WTC11 (cell line): Measurements from ENCODE around the gene METTL25B. TPM values are rescaled to one million over a fixed set of nuclear protein-coding genes. Genes with fewer than 3 reads are reported as not detected.

Experiments
- AFF4 ChIP-seq: sonication (generic); formaldehyde crosslinking; IDR thresholded peaks from 2 replicates; pipeline ENCODE4 v1.8.1; 2023; ENCODE audit warnings: mild to moderate bottlenecking, missing genetic modification reagents, borderline replicate concordance
- ARID4B ChIP-seq: sonication (generic); formaldehyde crosslinking; IDR thresholded peaks from 2 replicates; pipeline ENCODE4 v1.8.0; 2023; ENCODE audit warnings: missing genetic modification reagents, mild to moderate bottlenecking, borderline replicate concordance
- CBFB ChIP-seq: sonication (generic); formaldehyde crosslinking; IDR thresholded peaks from 2 replicates; pipeline ENCODE4 v1.8.1; 2022; ENCODE audit warnings: mild to moderate bottlenecking, low read depth, missing genetic modification reagents
- E2F4 ChIP-seq: sonication (generic); formaldehyde crosslinking; IDR thresholded peaks from 2 replicates; pipeline ENCODE4 v1.8.1; 2022; ENCODE audit warnings: low read depth, mild to moderate bottlenecking, moderate library complexity, missing genetic modification reagents, borderline replicate concordance
- ERG ChIP-seq: fragments of 250-450 bp; sonication (Bioruptor Pico); IDR thresholded peaks from 2 replicates; pipeline ENCODE4 v1.8.0; 2021; ENCODE audit warnings: mild to moderate bottlenecking
- FOXJ3 ChIP-seq: sonication (generic); formaldehyde crosslinking; IDR thresholded peaks from 2 replicates; pipeline ENCODE4 v1.9.0; 2021; ENCODE audit warnings: missing genetic modification reagents, mild to moderate bottlenecking, borderline replicate concordance
- JAZF1 ChIP-seq: fragments of 250-450 bp; sonication (Bioruptor Pico); IDR thresholded peaks from 2 replicates; pipeline ENCODE4 v1.9.0; 2021; ENCODE audit warnings: moderate library complexity, mild to moderate bottlenecking, inconsistent platforms
- NFATC4 ChIP-seq: fragments of 250-450 bp; sonication (Bioruptor Pico); IDR thresholded peaks from 2 replicates; pipeline ENCODE4 v1.9.0; 2021; ENCODE audit warnings: mild to moderate bottlenecking
- NFYB ChIP-seq: sonication (generic); formaldehyde crosslinking; conservative IDR thresholded peaks from 2 replicates; pipeline ENCODE4 v1.8.0; 2022; ENCODE audit warnings: low read depth, missing genetic modification reagents
- NR2C2 ChIP-seq: sonication (generic); formaldehyde crosslinking; IDR thresholded peaks from 2 replicates; pipeline ENCODE4 v1.8.0; 2022; ENCODE audit warnings: mild to moderate bottlenecking, missing genetic modification reagents
- PRRX2 ChIP-seq: fragments of 250-450 bp; sonication (Bioruptor Pico); IDR thresholded peaks from 2 replicates; pipeline ENCODE4 v1.8.0; 2021; ENCODE audit warnings: mild to moderate bottlenecking
- SP1 ChIP-seq: sonication (generic); formaldehyde crosslinking; conservative IDR thresholded peaks from 2 replicates; pipeline ENCODE4 v1.8.1; 2022; ENCODE audit warnings: missing genetic modification reagents
- TCF7 ChIP-seq: sonication (generic); formaldehyde crosslinking; IDR thresholded peaks from 2 replicates; pipeline ENCODE4 v1.8.0; 2022; ENCODE audit warnings: mild to moderate bottlenecking, low read depth, missing genetic modification reagents, moderate library complexity
- ZNF281 ChIP-seq: sonication (generic); formaldehyde crosslinking; IDR thresholded peaks from 2 replicates; pipeline ENCODE4 v1.8.0; 2023; ENCODE audit warnings: mild to moderate bottlenecking, missing genetic modification reagents
- ZNF317 ChIP-seq: sonication (generic); formaldehyde crosslinking; IDR thresholded peaks from 2 replicates; pipeline ENCODE4 v1.8.1; 2023; ENCODE audit warnings: low read depth, mild to moderate bottlenecking, moderate library complexity, missing genetic modification reagents, borderline replicate concordance
- ZNF416 ChIP-seq: fragments of 250-450 bp; sonication (Bioruptor Pico); IDR thresholded peaks from 2 replicates; pipeline ENCODE4 v1.9.0; 2021; ENCODE audit warnings: mild to moderate bottlenecking, inconsistent platforms
- ZNF532 ChIP-seq: fragments of 250-450 bp; sonication (Bioruptor Pico); IDR thresholded peaks from 2 replicates; pipeline ENCODE4 v1.9.0; 2021; ENCODE audit warnings: mild to moderate bottlenecking, borderline replicate concordance
- total RNA-seq: library from RNA; stranded (reverse); gene quantifications from 3 replicates; pipeline ENCODE4 v1.2.3, GENCODE V29; 2021

The METTL25B gene
- total RNA-seq, 1 experiment from 2014 or later, result 32.0 TPM

- TF ChIP-seq NFYB (CRISPR knock-in tag) (no peak), NFATC4 (no peak), ZNF281 (CRISPR knock-in tag) (peak; percentile 20; the same call in 1 of the 2 replicates), ZNF532 (CRISPR knock-in tag) (no peak), ZNF317 (CRISPR knock-in tag) (no peak), ARID4B (CRISPR knock-in tag) (no peak; the same call in 1 of the 2 replicates), ZNF416 (0 out of 2 replicates have a peak, but pooled peaks have one; percentile 22), FOXJ3 (no peak), E2F4 (CRISPR knock-in tag) (no peak), JAZF1 (CRISPR knock-in tag) (no peak), AFF4 (no peak), ERG (0 out of 2 replicates have a peak, but pooled peaks have one; percentile 24), NR2C2 (CRISPR knock-in tag) (no peak), PRRX2 (CRISPR knock-in tag) (no peak), TCF7 (CRISPR knock-in tag) (no peak), SP1 (CRISPR knock-in tag) (no peak), CBFB (CRISPR knock-in tag) (0 out of 2 replicates have a peak, but pooled peaks have one; percentile 4)
Observed at GRCh38 chr1:156707417-156708217, 20.7 kb upstream of the METTL25B start (continued).
